Effector memory CD8-positive, alpha-beta T cell (primary cell): ENCODE data around the gene TNRC6C.
"Not testable (repeated sequence)": the region's sequence is repeated elsewhere in the genome, so short reads cannot be mapped to it uniquely, and the experiment has no call there.

Experiments
- ATAC-seq: fragments of 150-1000 bp; cut with Tn5 transposase; replicated peaks from 2 replicates; pipeline ENCODE4 v1.10.0; 2021; ENCODE audit warnings: mild to moderate bottlenecking, moderate library complexity
- DNase-seq, 3 experiments: peaks; one replicate each; pipeline ENCODE4 v3.0.0; 2021
- H3K27ac Mint-ChIP-seq, 2 donors: one replicate each; pipeline ENCODE4 v1.8.0; 2022; ENCODE audit warnings: mild to moderate bottlenecking in 2 of 2, mixed read lengths in 2 of 2, moderate library complexity in 2 of 2
- H3K27me3 Mint-ChIP-seq, 2 donors: one replicate each; pipeline ENCODE4 v1.8.0; 2022; ENCODE audit warnings: mixed read lengths in 2 of 2
- H3K36me3 Mint-ChIP-seq: one replicate; pipeline ENCODE4 v1.8.0; 2022; ENCODE audit warnings: mild to moderate bottlenecking, moderate library complexity, mixed read lengths; ENCODE audit not compliant: insufficient read depth
- H3K4me1 Mint-ChIP-seq, 2 donors: one replicate each; pipeline ENCODE4 v1.8.0; 2022; ENCODE audit warnings: low read depth in 2 of 2, mixed read lengths in 2 of 2
- H3K4me3 Mint-ChIP-seq, 2 donors: one replicate each; pipeline ENCODE4 v1.8.0; 2022; ENCODE audit warnings: mild to moderate bottlenecking in 2 of 2, mixed read lengths in 2 of 2, moderate library complexity in 2 of 2
- H3K9me3 Mint-ChIP-seq, 2 donors: one replicate each; pipeline ENCODE4 v1.8.0; 2022; ENCODE audit warnings: mixed read lengths in 2 of 2

TNRC6C gene

GRCh38 chr17:78053777-78054468 is 95.4 kb downstream of the TNRC6C start:
- no peaks in the 10 kb centered on the region for H3K9me3 Mint-ChIP-seq
- H3K4me3 Mint-ChIP-seq = no peak overlapping the region
- peaks cover 18 to 34% of the 10 kb centered on the region in 2 donors for H3K4me1 Mint-ChIP-seq
- H3K27ac Mint-ChIP-seq = no peak overlapping the region
- peaks cover 34% of the 10 kb centered on the region for H3K36me3 Mint-ChIP-seq
- ATAC-seq = no peak
- H3K27me3 Mint-ChIP-seq = no peaks in the 10 kb centered on the region
- no peak for DNase-seq

DNA sequence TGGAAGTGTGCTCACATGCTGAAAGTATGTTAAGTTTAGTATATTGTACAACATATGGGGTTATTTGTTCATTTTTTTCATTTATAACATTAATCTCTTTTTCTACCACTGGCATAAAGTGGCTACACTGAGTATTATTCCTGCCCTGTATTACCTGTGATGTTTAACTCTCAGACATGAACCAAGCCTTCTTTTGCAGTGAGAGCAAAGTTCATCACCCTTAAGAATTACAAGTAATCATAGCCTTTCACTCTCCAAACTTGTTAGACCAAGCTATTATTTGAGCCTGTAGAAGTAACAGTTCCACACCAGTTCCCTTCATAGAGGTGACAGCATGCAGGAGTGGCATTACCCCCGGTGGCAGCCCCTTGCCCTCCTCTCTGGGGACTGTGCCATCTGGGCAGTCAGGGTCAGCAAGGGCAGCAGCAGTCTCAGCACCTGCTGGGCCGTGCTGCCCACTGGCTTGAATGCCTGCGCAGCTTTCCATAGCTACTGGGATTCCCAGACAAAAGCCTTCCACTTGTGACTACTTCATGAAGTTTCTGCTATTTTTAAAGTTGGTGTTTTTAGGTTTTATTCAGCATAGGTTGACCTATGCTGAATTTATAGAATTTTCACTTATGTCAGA is 98.7 kb downstream of the TNRC6C start:
- Mint-ChIP-seq H3K4me1 (peaks cover 11 to 20% of the 10 kb centered on the region in 2 donors), H3K27ac (peak overlapping the region in 1 of 2 donors; percentile 70), H3K36me3 (peaks cover 7% of the 10 kb centered on the region), H3K27me3 (no peaks in the 10 kb centered on the region), H3K9me3 (no peaks in the 10 kb centered on the region), H3K4me3 (no peak overlapping the region)
- no peak for ATAC-seq
- no peak for DNase-seq

GRCh38 chr17:78058001-78058400 is 99.5 kb downstream of the TNRC6C start:
- peak overlapping the region in 1 of 2 donors; percentile 64 for H3K27ac Mint-ChIP-seq
- H3K27me3 Mint-ChIP-seq = no peaks in the 10 kb centered on the region

GRCh38 chr17:78058581-78058980 is 100.1 kb downstream of the TNRC6C start:
- Mint-ChIP-seq H3K9me3 (no peaks in the 10 kb centered on the region), H3K36me3 (peaks cover 7% of the 10 kb centered on the region), H3K4me3 (no peak overlapping the region), H3K27me3 (no peaks in the 10 kb centered on the region), H3K27ac (peak overlapping the region; percentile 64 to 85), H3K4me1 (peaks cover 11 to 18% of the 10 kb centered on the region in 2 donors)
- ATAC-seq (no peak), DNase-seq (no peak)

More at GRCh38 chr17:78058001-78058400, 99.5 kb downstream of the TNRC6C start:
- H3K4me1 Mint-ChIP-seq = peaks cover 11 to 18% of the 10 kb centered on the region in 2 donors
- no peak overlapping the region for H3K4me3 Mint-ChIP-seq
- H3K36me3 Mint-ChIP-seq = peaks cover 7% of the 10 kb centered on the region
- no peaks in the 10 kb centered on the region for H3K9me3 Mint-ChIP-seq
- no peak for ATAC-seq
- DNase-seq = no peak

DNA sequence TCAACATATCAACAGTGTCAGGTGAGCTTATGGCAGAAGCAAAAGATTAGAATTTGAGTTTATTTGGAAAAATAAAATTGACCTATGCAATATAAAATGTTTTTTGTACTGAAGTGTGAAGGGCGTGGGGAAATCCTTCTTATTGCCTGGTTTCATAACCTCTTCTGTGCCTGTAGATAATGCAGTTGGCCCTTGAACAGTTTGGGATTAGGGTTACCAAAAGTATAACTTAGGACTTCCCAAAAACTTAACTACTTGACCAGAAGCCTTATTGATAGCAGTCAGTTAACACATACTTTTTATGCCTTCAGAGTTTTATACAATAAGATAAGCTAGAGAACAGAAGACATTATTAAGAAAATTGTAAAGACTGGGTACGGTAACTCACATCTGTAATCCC is 104.1 kb downstream of the TNRC6C start:
- peaks cover 7 to 13% of the 10 kb centered on the region in 2 donors for H3K4me1 Mint-ChIP-seq
- DNase-seq (no peak), ATAC-seq (no peak)
- H3K36me3 Mint-ChIP-seq = peaks cover 34% of the 10 kb centered on the region
- no peaks in the 10 kb centered on the region for H3K27me3 Mint-ChIP-seq
- H3K9me3 Mint-ChIP-seq = no peaks in the 10 kb centered on the region
- H3K4me3 Mint-ChIP-seq = no peak overlapping the region
- H3K27ac Mint-ChIP-seq = peak overlapping the region in 1 of 2 donors; percentile 29

GRCh38 chr17:78063489-78063888 is 105.0 kb downstream of the TNRC6C start:
- DNase-seq (no peak), ATAC-seq (no peak)
- H3K4me1 Mint-ChIP-seq = peaks cover 5 to 6% of the 10 kb centered on the region in 2 donors
- H3K27ac Mint-ChIP-seq = no peak overlapping the region
- H3K4me3 Mint-ChIP-seq = no peak overlapping the region
- no peaks in the 10 kb centered on the region for H3K9me3 Mint-ChIP-seq
- H3K36me3 Mint-ChIP-seq = peaks cover 43% of the 10 kb centered on the region
- no peaks in the 10 kb centered on the region for H3K27me3 Mint-ChIP-seq

GRCh38 chr17:78064708-78065107 is 106.2 kb downstream of the TNRC6C start:
- ATAC-seq (no peak), DNase-seq (no peak)
- Mint-ChIP-seq H3K27me3 (no peaks in the 10 kb centered on the region), H3K36me3 (peaks cover 52% of the 10 kb centered on the region), H3K9me3 (no peaks in the 10 kb centered on the region), H3K4me1 (peaks cover 0 to 2% of the 10 kb centered on the region in 2 donors), H3K27ac (peak overlapping the region in 1 of 2 donors; percentile 81), H3K4me3 (no peak overlapping the region)

DNA sequence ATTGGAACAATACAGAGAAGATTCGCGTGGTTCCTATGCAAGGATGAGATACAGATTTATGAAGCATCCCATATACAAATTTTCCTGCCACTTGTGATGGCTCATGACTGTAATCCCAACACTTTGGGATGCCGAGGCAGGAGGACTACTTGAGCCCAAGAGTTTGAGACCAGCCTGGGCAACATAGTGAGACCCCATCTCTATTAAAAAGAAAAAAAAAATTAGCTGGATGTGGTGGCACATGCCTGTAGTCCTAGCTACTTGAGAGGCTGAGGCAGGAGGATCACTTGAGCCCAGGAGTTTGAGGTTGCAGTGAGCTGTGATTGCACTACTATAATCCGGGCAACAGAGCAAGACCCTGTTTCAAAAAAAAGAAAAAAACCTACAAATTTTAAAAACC is 108.5 kb downstream of the TNRC6C start:
- H3K4me3 Mint-ChIP-seq, DNase-seq, H3K27me3 Mint-ChIP-seq, ATAC-seq, H3K4me1 Mint-ChIP-seq, H3K9me3 Mint-ChIP-seq: not testable (repeated sequence)
- Mint-ChIP-seq H3K27ac (peak overlapping the region; percentile 19 to 32), H3K36me3 (peaks cover 74% of the 10 kb centered on the region)

DNA sequence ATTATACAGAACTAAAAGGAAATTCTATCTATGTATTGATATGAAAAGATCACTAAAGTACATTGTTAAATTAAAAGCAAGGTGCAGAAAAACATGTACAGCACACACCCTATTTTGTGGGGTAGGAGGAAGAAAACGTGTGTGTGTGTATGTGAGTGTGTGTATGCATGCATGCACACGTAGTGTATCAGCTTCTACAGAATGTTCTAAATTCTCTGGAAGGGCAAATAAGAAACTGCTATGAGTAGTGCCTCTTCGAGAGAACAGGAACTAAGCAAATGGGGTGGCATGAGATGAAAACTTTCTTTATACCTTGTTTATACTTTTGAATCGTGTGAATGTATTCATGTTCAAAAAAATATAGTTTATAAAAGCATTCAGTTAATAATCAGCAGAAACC is 111.2 kb downstream of the TNRC6C start:
- no peaks in the 10 kb centered on the region for H3K27me3 Mint-ChIP-seq
- H3K4me1 Mint-ChIP-seq = no peaks in the 10 kb centered on the region

GRCh38 chr17:78072961-78073360 is 114.5 kb downstream of the TNRC6C start:
- peak overlapping the region in 1 of 2 donors; percentile 21 for H3K27ac Mint-ChIP-seq
- H3K36me3 Mint-ChIP-seq = peaks cover 96% of the 10 kb centered on the region
- DNase-seq = no peak
- H3K4me3 Mint-ChIP-seq = no peak overlapping the region
- H3K4me1 Mint-ChIP-seq = no peaks in the 10 kb centered on the region
- no peak for ATAC-seq
- no peaks in the 10 kb centered on the region for H3K27me3 Mint-ChIP-seq
- H3K9me3 Mint-ChIP-seq = no peaks in the 10 kb centered on the region

More for the DNA sequence above, 111.2 kb downstream of the TNRC6C start:
- ATAC-seq (no peak), DNase-seq (no peak)
- H3K4me3 Mint-ChIP-seq = no peak overlapping the region
- H3K9me3 Mint-ChIP-seq = no peaks in the 10 kb centered on the region
- H3K27ac Mint-ChIP-seq = no peak overlapping the region
- H3K36me3 Mint-ChIP-seq = peaks cover 96% of the 10 kb centered on the region

- Mint-ChIP-seq H3K27me3 (no peaks in the 10 kb centered on the region), H3K36me3 (peaks cover 95% of the 10 kb centered on the region), H3K9me3 (no peaks in the 10 kb centered on the region), H3K4me3 (no peak overlapping the region), H3K4me1 (no peaks in the 10 kb centered on the region), H3K27ac (no peak overlapping the region)
- no peak for DNase-seq
- ATAC-seq = no peak
Observed at GRCh38 chr17:78075011-78075410, 116.5 kb downstream of the TNRC6C start.

GRCh38 chr17:78075545-78075944 is 117.0 kb downstream of the TNRC6C start:
- H3K27me3 Mint-ChIP-seq = no peaks in the 10 kb centered on the region
- H3K4me3 Mint-ChIP-seq = no peak overlapping the region
- H3K9me3 Mint-ChIP-seq = no peaks in the 10 kb centered on the region
- DNase-seq = no peak
- peaks cover 96% of the 10 kb centered on the region for H3K36me3 Mint-ChIP-seq
- peak overlapping the region in 1 of 2 donors; percentile 26 for H3K27ac Mint-ChIP-seq
- no peaks in the 10 kb centered on the region for H3K4me1 Mint-ChIP-seq
- no peak for ATAC-seq

GRCh38 chr17:78079253-78079652 is 120.8 kb downstream of the TNRC6C start:
- no peaks in the 10 kb centered on the region for H3K4me1 Mint-ChIP-seq
- DNase-seq = no peak
- H3K4me3 Mint-ChIP-seq = no peak overlapping the region
- H3K27me3 Mint-ChIP-seq = no peaks in the 10 kb centered on the region
- no peak overlapping the region for H3K27ac Mint-ChIP-seq
- no peaks in the 10 kb centered on the region for H3K9me3 Mint-ChIP-seq
- ATAC-seq = no peak
- H3K36me3 Mint-ChIP-seq = peaks cover 87% of the 10 kb centered on the region

DNA sequence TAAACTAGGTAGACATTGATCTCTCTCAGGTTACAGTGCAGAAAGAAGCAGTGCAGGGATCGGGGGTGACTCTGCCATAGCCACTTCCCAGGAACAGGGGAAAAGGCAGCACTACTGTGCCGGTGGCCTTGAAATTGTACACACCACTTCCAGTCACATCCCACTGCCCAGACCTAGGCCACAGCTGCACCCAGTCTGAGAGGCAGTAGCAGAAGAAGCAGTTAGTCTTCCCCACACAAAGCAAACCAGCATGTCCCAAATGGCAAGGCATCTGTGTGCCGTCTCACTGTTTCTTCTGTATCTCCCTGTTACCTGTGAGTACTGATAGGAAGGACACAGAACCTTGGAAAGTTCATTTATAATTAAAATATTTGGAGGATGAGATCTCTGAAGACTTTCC is 123.0 kb downstream of the TNRC6C start:
- ATAC-seq (no peak), DNase-seq (no peak)
- Mint-ChIP-seq H3K4me3 (no peak overlapping the region), H3K27me3 (no peaks in the 10 kb centered on the region), H3K27ac (no peak overlapping the region), H3K4me1 (peaks cover 0 to 2% of the 10 kb centered on the region in 2 donors), H3K36me3 (peaks cover 86% of the 10 kb centered on the region), H3K9me3 (no peaks in the 10 kb centered on the region)
